ENCODE data around the gene PRKRA.

DNA sequence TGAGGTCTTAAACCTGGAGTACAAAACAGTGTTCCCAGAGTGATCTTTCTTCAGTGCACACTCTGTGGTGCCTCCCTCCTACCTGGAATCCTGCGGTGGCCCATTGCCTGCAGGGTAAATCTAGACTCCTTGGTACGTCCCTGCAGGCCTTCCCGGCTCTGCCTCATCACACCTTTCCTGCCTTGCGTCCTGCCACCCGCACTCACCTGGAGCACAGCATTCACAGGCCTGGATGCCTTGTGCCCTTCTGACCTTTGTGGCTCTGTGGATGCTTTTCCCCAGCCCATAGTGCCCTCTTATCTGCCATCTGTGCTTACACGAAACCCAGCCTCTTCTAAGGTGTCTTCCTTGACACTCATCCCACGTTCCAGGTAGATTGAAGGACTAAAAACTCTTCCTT, 62.7 kb downstream of the PRKRA start:
- TF ChIP-seq TCF12 (IDR thresholded peaks at IDR 0.05), result no peak
- TF ChIP-seq JUND (IDR thresholded peaks at IDR 0.05), result no peak
- TF ChIP-seq SMC3 (IDR thresholded peaks at IDR 0.05; ENCODE audit: low read depth, low read length), result no peak
- TF ChIP-seq, protein P1, sequence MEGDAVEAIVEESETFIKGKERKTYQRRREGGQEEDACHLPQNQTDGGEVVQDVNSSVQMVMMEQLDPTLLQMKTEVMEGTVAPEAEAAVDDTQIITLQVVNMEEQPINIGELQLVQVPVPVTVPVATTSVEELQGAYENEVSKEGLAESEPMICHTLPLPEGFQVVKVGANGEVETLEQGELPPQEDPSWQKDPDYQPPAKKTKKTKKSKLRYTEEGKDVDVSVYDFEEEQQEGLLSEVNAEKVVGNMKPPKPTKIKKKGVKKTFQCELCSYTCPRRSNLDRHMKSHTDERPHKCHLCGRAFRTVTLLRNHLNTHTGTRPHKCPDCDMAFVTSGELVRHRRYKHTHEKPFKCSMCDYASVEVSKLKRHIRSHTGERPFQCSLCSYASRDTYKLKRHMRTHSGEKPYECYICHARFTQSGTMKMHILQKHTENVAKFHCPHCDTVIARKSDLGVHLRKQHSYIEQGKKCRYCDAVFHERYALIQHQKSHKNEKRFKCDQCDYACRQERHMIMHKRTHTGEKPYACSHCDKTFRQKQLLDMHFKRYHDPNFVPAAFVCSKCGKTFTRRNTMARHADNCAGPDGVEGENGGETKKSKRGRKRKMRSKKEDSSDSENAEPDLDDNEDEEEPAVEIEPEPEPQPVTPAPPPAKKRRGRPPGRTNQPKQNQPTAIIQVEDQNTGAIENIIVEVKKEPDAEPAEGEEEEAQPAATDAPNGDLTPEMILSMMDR (IDR thresholded peaks at IDR 0.05), result no peak
- no peak for TF ChIP-seq POLR2AphosphoS5 (IDR thresholded peaks at IDR 0.05; ENCODE audit: low read depth, low read length)
- no peak for TF ChIP-seq SIN3A (IDR thresholded peaks at IDR 0.05; ENCODE audit: borderline replicate concordance, low read depth, low read length)
- no peak for TF ChIP-seq PBX3 (IDR thresholded peaks at IDR 0.05)
- TF ChIP-seq RCOR1 (IDR thresholded peaks at IDR 0.05; ENCODE audit: low read length), result no peak
- no peak for TF ChIP-seq EP300 (IDR thresholded peaks at IDR 0.05; ENCODE audit: borderline replicate concordance in 1 of 2, low read depth in 1 of 2, low read length in 1 of 2)

All from SK-N-SH (cell line).